H9 (cell line): ENCODE measurements around the gene CCDC190. TPM values are rescaled to one million over a fixed set of nuclear protein-coding genes. Genes with fewer than 3 reads are reported as not detected.

Source experiments
- DNase-seq: peaks from one replicate; pipeline ENCODE4 v3.0.0-alpha.2; 2017
- H2AFZ ChIP-seq: one replicate; pipeline ENCODE4 v1.6.1; 2013; ENCODE audit warnings: mild to moderate bottlenecking, low read length, control low read depth, moderate library complexity
- H2AK5ac ChIP-seq: 2 replicates; pipeline ENCODE4 v1.6.1; 2013; ENCODE audit warnings: low read length, control low read depth, mixed read lengths; ENCODE audit not compliant: insufficient read length
- H2BK120ac ChIP-seq: one replicate; pipeline ENCODE4 v1.6.1; 2013; ENCODE audit warnings: low read depth, mild to moderate bottlenecking, low read length, control low read depth, inconsistent platforms; ENCODE audit not compliant: poor library complexity, severe bottlenecking
- H2BK12ac ChIP-seq: 2 replicates; pipeline ENCODE4 v1.6.1; 2013; ENCODE audit warnings: low read length, control low read depth, mixed read lengths, low read depth; ENCODE audit not compliant: insufficient read length
- H2BK15ac ChIP-seq: 2 replicates; pipeline ENCODE4 v1.6.1; 2013; ENCODE audit warnings: low read depth, low read length, control low read depth
- H2BK20ac ChIP-seq: one replicate; pipeline ENCODE4 v1.6.1; 2013; ENCODE audit warnings: low read depth, mild to moderate bottlenecking, low read length, control low read depth, inconsistent platforms; ENCODE audit not compliant: poor library complexity, severe bottlenecking
- H2BK5ac ChIP-seq: 2 replicates; pipeline ENCODE4 v1.6.1; 2013; ENCODE audit warnings: low read length, control low read depth, mixed read lengths; ENCODE audit not compliant: insufficient read length
- H3K14ac ChIP-seq: 2 replicates; pipeline ENCODE4 v1.6.1; 2013; ENCODE audit warnings: low read length, control low read depth; ENCODE audit not compliant: insufficient read depth
- H3K18ac ChIP-seq: 2 replicates; pipeline ENCODE4 v1.6.1; 2013; ENCODE audit warnings: low read depth, mild to moderate bottlenecking, mixed read lengths, low read length, control low read depth; ENCODE audit not compliant: insufficient read length
- H3K23ac ChIP-seq: 2 replicates; pipeline ENCODE4 v1.6.1; 2013; ENCODE audit warnings: low read length, control low read depth, mixed read lengths, low read depth; ENCODE audit not compliant: insufficient read length
- H3K23me2 ChIP-seq: 2 replicates; pipeline ENCODE4 v1.6.1; 2013; ENCODE audit warnings: low read depth, mild to moderate bottlenecking, mixed read lengths, low read length, control low read depth; ENCODE audit not compliant: insufficient read length, poor library complexity, severe bottlenecking
- H3K27ac ChIP-seq: 2 replicates; pipeline ENCODE4 v1.5.1; 2013; ENCODE audit warnings: low read length, control low read depth, mixed read lengths, low read depth; ENCODE audit not compliant: insufficient read length
- H3K27me3 ChIP-seq: 2 replicates; pipeline ENCODE4 v1.6.1; 2013; ENCODE audit warnings: low read length, control low read depth, inconsistent platforms; ENCODE audit not compliant: insufficient read depth
- H3K4ac ChIP-seq: 2 replicates; pipeline ENCODE4 v1.6.1; 2013; ENCODE audit warnings: low read depth, mild to moderate bottlenecking, control low read depth, inconsistent platforms, low read length, moderate library complexity
- H3K4me1 ChIP-seq: 2 replicates; pipeline ENCODE4 v1.6.1; 2013; ENCODE audit warnings: low read length, control low read depth, inconsistent platforms; ENCODE audit not compliant: insufficient read depth
- H3K4me2 ChIP-seq: 2 replicates; pipeline ENCODE4 v1.6.1; 2013; ENCODE audit warnings: low read length, control low read depth, mixed read lengths; ENCODE audit not compliant: insufficient read length, insufficient read depth
- H3K56ac ChIP-seq: 2 replicates; pipeline ENCODE4 v1.6.1; 2013; ENCODE audit warnings: low read depth, mild to moderate bottlenecking, mixed read lengths, low read length, control low read depth; ENCODE audit not compliant: insufficient read length
- H3K79me1 ChIP-seq: 2 replicates; pipeline ENCODE4 v1.6.1; 2013; ENCODE audit warnings: low read depth, mild to moderate bottlenecking, moderate library complexity, low read length, control low read depth, inconsistent platforms; ENCODE audit not compliant: insufficient read depth, poor library complexity, severe bottlenecking
- H3K79me2 ChIP-seq: 2 replicates; pipeline ENCODE4 v1.6.1; 2013; ENCODE audit warnings: low read length, control low read depth, inconsistent platforms; ENCODE audit not compliant: insufficient read depth
- H3K9ac ChIP-seq: 2 replicates; pipeline ENCODE4 v1.6.1; 2013; ENCODE audit warnings: low read length, control low read depth, mixed read lengths; ENCODE audit not compliant: insufficient read length; ENCODE audit errors: extremely low read depth
- H3K9me3 ChIP-seq: one replicate; pipeline ENCODE4 v1.6.1; 2013; ENCODE audit warnings: low read depth, low read length, inconsistent platforms; ENCODE audit not compliant: control insufficient read depth
- H3T11ph ChIP-seq: one replicate; pipeline ENCODE4 v1.6.1; 2013; ENCODE audit warnings: mild to moderate bottlenecking, low read length, control low read depth, inconsistent platforms
- H4K20me1 ChIP-seq: one replicate; pipeline ENCODE4 v1.6.1; 2013; ENCODE audit not compliant: control insufficient read depth, insufficient read length, insufficient read depth
- H4K5ac ChIP-seq: 2 replicates; pipeline ENCODE4 v1.6.1; 2013; ENCODE audit warnings: low read depth, mild to moderate bottlenecking, mixed read lengths, low read length, control low read depth; ENCODE audit not compliant: insufficient read length
- H4K8ac ChIP-seq: replicated peaks from 2 replicates; pipeline ENCODE4 v1.6.1; 2013; ENCODE audit warnings: low read length, control low read depth, mixed read lengths, low read depth; ENCODE audit not compliant: insufficient read length
- H4K91ac ChIP-seq: 2 replicates; pipeline ENCODE4 v1.6.1; 2013; ENCODE audit warnings: low read depth, mild to moderate bottlenecking, moderate library complexity, mixed read lengths, low read length, control low read depth; ENCODE audit not compliant: insufficient read length
- H3K27ac Mint-ChIP-seq, 3 experiments: 2 replicates in 2 of 3; 3 replicates in 1 of 3; pipeline ENCODE4 v1.8.0; 2020 to 2021; ENCODE audit warnings: mixed read lengths in 3 of 3, mild to moderate bottlenecking in 1 of 3, moderate library complexity in 1 of 3
- H3K27me3 Mint-ChIP-seq: 2 replicates; pipeline ENCODE4 v1.8.0; 2021; ENCODE audit warnings: low read depth, mild to moderate bottlenecking, moderate library complexity, mixed read lengths
- H3K36me3 Mint-ChIP-seq, 3 experiments: 2 replicates in 2 of 3; 3 replicates in 1 of 3; pipeline ENCODE4 v1.8.0; 2020 to 2021; ENCODE audit warnings: low read depth in 3 of 3, mixed read lengths in 3 of 3; ENCODE audit not compliant: insufficient read depth in 1 of 3
- H3K4me1 Mint-ChIP-seq, 2 experiments: 2 replicates each; pipeline ENCODE4 v1.8.0; 2020; ENCODE audit warnings: mixed read lengths in 2 of 2
- H3K4me3 Mint-ChIP-seq, 2 experiments: 2 replicates in 1 of 2; 3 replicates in 1 of 2; pipeline ENCODE4 v1.8.0; 2020 to 2021; ENCODE audit warnings: mild to moderate bottlenecking in 2 of 2, mixed read lengths in 2 of 2, moderate library complexity in 1 of 2
- H3K9me3 Mint-ChIP-seq, 2 experiments: 2 replicates in 1 of 2; 3 replicates in 1 of 2; pipeline ENCODE4 v1.8.0; 2020; ENCODE audit warnings: mild to moderate bottlenecking in 2 of 2, mixed read lengths in 2 of 2, moderate library complexity in 1 of 2
- CTCF ChIP-seq: fragments of 200-600 bp; sonication (generic); conservative IDR thresholded peaks from 3 replicates; pipeline ENCODE4 v1.8.0; 2021; ENCODE audit warnings: antibody characterized with exemption, mild to moderate bottlenecking
- WGBS: extraction: QIAGEN DNeasy Blood & Tissue Kit; methylation state at CpG from one replicate; pipeline ENCODE4 v1.1.7; 2013; ENCODE audit warnings: missing lambda C conversion rate, low lambda C conversion rate, mixed read lengths; ENCODE audit not compliant: insufficient read length; ENCODE audit errors: extremely low coverage; 5-methylcytosine and 5-hydroxymethylcytosine counted together
- total RNA-seq: library from RNA; stranded (reverse); gene quantifications from 2 replicates; pipeline ENCODE4 v1.2.1, GENCODE V29; 2021

Gene CCDC190
- total RNA-seq, 1 experiment from 2014 or later: not detected

GRCh38 chr1:162854245-162854882, 6.6 kb downstream of the CCDC190 start:
- Histone ChIP-seq H2BK15ac (no peak overlapping the region), H3K23ac (no peak overlapping the region), H3K4me2 (no peak overlapping the region), H2BK20ac (no peak overlapping the region), H2AK5ac (no peak overlapping the region), H3K23me2 (no peaks in the 10 kb centered on the region), H2AFZ (no peak overlapping the region), H3K27me3 (no peaks in the 10 kb centered on the region), H3K56ac (no peak overlapping the region), H3K9me3 (no peaks in the 10 kb centered on the region), H4K5ac (no peak overlapping the region), H2BK5ac (no peak overlapping the region), H3T11ph (no peak overlapping the region), H4K20me1 (no peaks in the 10 kb centered on the region), H3K79me1 (no peaks in the 10 kb centered on the region), H3K27ac (no peak overlapping the region), H2BK12ac (no peak overlapping the region), H2BK120ac (no peak overlapping the region), H3K18ac (no peak overlapping the region), H3K79me2 (no peaks in the 10 kb centered on the region), H3K4ac (no peak overlapping the region), H3K4me1 (no peaks in the 10 kb centered on the region), H3K14ac (no peak overlapping the region), H3K9ac (no peak overlapping the region), H4K8ac (no peak overlapping the region), H4K91ac (no peak overlapping the region)
- no peak overlapping the region for H3K27ac Mint-ChIP-seq
- TF ChIP-seq CTCF: peak; percentile 79
- WGBS: no CpG with 5 or more reads among the region's 4 CpGs
- no peaks in the 10 kb centered on the region for H3K36me3 Mint-ChIP-seq
- DNase-seq: peak; percentile 45
- H3K4me1 Mint-ChIP-seq: no peaks in the 10 kb centered on the region; a peak in 1 of 4 replicates
- H3K27me3 Mint-ChIP-seq: no peaks in the 10 kb centered on the region
- no peak overlapping the region for H3K4me3 Mint-ChIP-seq
- H3K9me3 Mint-ChIP-seq: no peaks in the 10 kb centered on the region
